NCI-H2227 (cell line): Measurements from ENCODE around the gene ZNF335.
"Not testable (repeated sequence)": the region's sequence is repeated elsewhere in the genome, so short reads cannot be mapped to it uniquely, and the experiment has no call there.

Source experiments
- DNase-seq: peaks from one replicate; lab custom pipeline; 2025; ENCODE audit not compliant: unreplicated experiment; lab: John Stamatoyannopoulos, UW

The ZNF335 gene

DNA sequence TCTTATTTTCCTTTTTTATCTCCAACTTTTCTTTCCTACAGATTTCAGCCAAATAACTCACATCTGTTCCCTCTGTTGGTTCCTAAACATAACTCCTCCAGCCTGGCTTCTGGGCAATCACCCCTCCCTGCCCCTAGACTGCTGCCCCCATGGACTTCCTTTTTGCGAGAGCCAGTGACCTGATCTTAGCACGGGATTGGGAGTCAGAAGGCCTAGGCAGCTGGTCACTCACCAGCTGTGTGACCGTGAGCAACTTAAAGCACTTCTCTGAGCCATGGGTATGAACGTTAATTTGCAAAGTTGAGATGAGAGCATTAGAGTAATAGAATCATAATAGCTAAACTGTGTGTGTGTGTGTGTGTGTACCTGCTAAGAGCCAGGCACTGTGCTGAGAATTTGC, 32.2 kb upstream of the ZNF335 start:
- no peak for DNase-seq

DNA sequence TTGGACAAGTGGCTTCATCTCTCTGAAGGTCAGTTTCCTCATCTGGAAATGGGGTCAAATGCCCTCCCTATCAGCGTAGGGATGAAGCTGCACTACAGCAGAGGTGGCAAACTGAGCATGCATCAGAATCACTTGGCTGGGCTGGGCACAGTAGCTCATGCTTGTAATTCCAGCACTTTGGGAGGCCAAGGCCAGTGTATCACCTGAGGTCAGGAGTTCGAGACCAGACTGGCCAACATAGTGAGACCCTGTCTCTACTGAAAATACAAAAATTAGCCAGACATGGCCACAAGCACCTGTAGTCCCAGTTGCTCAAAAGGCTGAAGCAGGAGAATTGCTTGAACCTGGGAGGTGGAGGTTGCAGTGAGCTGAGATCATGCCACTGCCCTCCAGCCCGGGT, 30.0 kb upstream of the ZNF335 start:
- DNase-seq = no peak

DNA sequence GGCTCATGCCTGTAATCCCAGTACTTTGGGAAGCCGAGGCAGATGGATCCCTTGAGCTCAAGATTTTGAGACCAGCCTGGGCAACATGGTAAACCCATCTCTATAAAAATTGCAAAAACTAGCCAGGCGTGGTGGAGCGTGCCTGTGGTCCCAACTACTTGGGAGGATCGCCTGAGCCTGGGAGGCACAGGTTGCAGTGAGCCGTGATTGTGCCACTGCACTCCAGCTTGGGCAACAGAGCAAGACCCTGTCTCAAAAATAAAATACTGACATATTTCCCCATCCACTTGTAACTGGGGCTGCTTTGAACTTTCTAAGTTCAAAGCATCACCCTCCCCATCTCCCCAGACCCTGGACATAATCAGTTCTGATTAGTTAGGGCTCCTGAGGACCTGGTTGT, 29.5 kb upstream of the ZNF335 start:
- no peak for DNase-seq

DNA sequence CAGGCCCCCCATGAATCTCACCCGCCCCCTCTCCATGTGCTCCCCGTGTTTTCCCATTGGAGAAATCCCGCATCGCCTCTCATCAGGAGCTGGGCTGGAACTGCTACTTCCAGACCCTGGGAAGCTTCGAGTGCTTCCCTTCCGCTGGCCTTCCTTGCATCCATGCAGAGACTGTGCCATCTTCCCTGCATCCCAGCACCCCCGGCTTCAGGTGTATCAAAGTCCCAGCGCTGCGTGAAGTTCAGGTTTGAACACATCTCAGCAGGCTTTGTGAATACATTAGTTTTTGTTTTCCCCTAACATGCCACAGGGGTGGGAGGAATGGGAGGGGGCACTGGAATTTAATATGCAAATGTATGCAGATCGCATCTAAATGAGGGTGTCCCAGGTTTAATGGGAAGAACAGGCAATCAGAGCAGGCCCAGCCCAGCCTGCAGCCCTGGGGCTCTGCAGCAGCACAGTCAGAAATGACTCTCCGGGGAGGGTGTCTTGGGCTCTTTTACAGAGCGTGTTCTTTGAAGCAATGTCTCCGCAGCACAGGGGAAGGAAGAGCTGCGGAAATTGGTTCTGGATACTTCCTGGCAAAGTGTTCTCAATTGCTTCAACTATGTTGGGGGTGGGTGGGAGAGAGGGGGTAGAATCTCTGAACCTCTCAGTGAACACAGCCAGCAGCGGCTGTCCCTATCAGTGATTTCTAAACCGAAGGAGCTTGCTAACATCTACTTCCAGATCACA, 28.4 kb upstream of the ZNF335 start:
- DNase-seq = peak; percentile 18

DNA sequence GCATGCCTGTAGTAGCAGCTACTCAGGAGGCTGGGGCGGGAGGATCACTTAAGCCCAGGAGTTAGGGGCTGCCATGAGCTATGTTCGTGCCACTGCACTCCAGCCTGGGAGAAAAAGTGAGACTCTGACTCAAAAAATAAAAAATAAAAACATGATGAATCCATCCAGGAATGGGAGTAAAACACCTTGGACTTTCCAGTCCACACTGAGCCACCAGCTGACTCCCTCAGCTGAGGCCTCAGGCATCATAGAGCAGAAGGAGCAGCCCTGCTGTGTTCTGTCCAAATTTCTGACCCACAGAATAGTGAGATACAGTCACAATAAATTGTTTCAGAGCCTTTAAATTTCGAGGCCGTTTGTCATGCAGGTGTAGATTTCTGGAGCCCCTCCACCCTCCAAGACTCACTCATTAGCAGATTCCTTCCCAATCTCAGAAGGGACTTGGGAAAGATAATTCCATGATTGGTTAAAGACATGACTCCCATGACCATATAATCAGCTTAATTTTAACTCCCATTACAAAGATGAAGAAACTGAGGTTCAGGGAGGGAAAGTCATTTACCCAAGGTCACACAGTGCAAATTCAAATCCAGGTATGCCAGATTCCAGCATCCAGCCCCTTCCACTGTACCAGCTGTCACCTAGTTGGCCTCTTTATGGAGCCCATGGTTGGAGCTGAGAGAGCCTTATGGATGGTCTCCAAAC, 27.7 kb upstream of the ZNF335 start:
- DNase-seq = no peak

DNA sequence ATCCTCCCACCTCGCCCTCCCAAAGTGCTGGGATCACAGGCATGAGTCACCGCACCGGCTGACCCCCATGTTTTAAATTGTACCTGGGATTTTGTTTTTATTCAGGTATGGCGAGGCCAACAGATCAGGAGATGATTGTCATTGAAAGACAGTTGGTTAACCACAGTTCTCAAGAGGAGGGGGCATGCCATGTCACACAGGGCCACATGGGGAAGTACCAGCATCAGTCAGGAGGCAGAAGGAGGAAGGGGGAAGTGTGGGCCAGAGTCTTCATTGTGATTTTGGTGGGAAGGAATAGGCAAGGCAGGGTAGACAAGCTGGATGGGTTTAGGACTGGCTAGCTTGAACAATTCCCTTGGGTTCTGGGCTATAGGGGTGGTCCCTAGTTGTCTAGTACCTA, 26.8 kb upstream of the ZNF335 start:
- no peak for DNase-seq

DNA sequence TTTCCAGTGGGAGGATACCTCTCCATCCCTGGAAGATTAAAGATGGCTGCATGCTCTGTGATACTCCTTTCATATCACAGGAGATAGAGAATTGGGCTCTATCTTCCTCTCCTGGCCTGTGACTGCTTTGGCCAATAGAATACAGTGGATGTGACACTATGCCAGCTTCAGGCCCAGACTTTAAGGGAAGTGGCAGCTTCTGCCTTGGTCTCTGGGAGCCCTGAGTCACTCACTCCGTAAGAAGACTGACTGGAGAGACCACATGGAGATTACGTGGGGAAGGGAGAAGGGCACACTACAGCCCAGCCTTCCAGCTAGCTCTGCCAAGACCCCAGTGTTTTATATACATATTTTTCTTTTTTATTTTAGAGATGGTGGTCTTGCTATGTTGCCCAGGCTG, 26.3 kb upstream of the ZNF335 start:
- DNase-seq = no peak

DNA sequence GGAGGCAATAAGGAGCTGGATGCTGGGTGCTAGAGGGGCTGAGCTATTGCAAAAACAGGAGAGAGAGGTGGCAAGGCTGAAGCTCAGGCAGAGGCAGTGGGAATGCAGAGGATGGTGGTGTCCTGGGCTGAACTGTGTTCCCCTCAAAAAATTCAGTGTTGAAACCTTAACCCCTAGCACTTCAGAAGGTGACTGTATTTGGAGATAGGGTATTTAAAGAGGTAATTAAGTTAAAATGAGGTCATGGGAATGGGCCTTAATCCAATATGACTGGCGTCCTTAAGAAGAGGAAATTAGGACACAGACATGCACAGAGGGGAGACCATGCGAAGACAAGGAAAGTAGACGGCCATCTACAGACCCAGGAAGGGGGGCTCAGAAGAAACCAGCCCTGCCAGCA, 25.2 kb upstream of the ZNF335 start:
- DNase-seq = no peak

DNA sequence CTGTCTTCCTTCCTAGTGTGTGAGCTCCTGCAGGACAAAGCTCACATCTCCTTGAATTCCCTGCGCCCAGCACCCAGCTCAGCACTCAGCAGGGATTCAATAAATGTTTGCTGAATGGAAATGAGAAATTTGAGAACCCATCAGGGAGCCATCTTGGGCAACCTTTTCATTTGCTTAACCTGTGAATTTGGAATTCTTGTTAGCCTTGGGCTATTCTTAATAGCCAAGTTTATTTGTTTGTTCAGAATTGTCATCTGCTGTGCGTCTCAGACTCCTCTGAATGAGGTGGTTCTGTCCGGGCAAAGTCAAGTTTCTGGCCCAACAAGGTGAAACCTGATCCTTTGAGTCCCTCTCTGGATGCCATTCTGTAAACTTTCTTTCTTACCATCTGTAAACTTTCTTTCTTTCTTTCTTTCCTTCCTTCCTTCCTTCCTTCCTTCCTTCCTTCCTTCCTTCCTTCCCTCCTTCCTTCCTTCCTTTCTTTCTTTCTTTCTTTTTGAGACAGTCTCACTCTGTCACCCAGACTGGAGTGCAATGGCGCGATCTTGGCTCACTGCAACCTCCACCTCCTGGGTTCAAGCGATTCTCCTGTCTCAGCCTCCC, 23.6 kb upstream of the ZNF335 start:
- DNase-seq = not testable (repeated sequence)

DNA sequence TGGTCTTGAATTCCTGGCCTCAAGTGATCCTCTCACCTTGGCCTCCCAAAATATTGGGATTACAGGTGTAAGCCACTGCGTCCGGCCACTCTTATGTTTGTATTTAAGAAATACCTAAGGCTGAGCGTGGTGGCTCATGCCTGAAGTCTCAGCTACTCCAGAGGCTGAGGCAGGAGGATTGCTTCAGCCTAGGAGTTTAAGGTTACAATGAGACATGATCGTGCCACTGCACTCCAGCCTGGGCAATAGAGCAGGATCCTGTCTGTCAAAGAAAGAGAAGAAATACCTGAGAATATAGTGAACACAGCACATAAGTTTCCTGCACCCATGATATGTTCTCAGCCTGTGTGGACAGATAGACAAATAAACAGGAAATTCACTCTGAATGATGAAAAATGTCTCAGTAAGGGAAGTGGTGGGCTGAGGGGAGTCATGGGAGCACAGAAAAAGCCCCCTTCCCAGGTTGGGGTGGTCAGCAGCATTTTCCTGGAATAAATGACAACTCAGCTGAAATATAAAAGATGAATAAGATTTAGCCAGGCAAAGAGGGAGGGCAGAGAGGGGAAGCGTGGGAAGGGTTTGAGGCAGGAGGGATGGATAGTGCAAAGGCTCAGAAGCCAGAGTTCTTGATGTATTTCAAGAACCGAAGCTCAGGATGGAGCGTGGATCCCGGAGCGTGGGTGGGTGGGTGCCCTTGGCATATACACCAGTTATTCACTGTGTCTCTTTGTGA, 22.9 kb upstream of the ZNF335 start:
- DNase-seq = no peak

DNA sequence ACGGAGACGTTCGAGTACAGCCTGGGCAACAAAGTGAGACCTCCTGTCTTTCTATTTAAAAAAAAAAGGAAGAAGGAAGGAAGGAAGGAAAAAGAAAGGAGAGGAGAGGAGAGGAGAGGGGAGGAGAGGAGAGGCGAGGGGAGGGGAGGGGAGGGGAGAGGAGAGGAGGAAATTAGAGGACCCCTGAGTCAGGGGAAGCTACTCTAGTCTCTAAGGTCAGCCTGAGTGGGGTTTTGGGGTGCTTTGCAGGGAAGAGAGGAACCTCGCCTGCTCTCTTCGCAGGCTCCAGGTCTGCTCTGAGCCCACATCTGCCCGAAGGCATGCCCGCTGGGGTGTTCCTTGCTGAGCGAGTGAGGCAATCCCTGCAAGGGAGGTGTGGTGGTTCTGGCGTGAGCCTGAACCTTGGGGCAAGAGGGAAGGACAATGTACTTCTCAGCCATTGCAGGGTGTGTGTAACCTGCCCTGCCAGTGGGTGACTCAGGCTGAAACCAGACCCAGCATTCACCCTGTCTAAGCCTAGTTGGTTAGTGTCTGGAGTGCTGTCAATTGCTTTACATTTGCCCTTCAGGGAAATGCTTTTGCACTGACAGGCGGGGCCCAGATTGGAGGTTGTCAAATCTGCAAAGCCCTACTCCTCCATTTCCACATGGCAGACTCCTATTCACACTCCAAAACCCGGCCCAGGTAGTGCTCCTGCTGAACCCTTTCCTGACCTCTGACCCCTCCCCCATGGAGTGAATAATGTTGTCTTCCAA, 21.4 kb upstream of the ZNF335 start:
- DNase-seq = peak; percentile 12

DNA sequence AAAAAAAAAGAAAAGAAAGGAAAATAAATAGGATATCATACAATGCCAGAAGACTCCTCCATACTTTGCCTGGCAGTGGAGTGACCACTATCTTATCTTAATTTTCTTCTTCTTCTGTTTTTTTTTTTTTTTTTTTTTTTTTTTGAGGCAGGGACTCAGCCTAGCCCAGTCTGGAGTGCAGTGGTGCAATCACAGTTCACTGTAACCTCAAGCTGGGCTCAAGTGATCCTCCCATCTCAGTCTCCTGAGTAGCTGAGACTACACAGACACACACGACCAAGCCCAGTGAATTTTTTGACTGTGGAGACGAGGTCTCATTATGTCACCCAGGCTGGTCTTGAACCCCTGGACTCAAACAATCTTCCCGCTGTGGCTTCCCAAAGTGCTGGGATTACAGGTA, 19.6 kb upstream of the ZNF335 start:
- no peak for DNase-seq

DNA sequence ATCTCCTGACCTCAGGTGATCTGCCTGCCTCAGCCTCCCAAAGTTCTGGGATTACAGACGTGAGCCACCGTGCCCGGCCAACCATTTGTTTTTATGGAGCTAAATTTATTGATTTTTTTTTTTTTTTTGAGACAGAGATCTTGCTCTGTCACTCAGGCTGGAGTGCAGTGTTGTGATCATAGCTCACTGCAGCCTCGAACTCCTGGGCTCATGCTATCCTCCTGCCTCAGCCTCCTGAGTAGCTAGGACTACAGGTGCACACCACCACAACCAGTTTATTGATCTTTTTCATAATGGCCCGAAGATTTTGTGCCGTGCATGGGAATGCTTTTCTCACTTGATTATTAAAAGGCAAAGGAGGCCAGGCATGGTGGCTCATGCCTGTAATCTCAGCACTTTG, 16.8 kb upstream of the ZNF335 start:
- DNase-seq = not testable (repeated sequence)

DNA sequence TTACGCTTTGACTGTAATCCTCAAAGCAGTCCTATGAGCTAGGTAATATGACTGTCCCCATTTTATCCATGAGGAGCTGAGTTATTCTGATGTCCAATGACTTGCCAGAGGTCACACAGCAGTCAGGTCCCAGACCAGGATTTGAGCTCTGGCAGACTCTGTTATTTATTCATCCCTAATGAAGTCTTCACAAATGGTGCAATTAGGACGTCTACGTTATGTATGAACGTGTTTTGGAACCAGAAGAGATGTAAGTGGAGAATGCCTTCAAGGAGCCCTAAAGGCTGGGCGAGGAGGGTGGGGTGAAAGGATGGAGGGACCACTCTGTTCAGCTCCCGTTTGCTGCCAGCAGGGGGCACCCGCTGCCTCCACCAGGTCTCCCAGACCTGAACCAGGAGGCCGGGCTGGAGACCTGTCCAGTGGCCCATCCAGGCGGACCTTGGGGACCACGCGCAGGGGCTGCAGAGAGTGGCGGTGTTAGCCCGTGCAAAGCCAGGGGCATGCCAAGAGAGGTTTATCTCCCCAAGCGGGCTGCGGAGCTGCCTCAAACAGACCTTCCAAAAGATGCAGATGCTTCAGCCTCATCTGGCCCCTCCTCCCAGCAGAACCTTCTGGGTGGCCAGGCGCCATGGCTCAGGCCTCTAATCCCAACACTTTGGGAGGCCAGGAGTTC, 15.2 kb upstream of the ZNF335 start:
- DNase-seq = peak; percentile 81

DNA sequence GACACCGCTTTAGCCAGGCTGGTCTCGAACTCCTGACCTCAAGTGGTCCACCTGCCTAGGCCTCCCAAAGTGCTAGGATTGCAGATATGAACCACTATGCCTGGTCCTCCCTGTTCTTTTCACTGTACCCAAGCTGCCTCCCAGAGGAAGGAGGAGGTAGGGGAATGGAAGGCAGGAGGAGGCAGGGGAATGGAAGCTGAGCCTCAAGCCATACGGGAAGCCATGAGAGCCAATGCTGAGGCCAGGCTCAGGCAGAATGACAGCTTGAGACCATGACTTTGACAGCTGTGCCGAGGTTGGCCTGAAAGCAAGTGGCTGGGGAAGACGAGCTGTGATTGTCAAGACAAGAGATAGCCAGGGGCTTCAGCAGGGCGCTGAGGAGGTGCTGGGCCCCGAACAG, 13.6 kb upstream of the ZNF335 start:
- no peak for DNase-seq

DNA sequence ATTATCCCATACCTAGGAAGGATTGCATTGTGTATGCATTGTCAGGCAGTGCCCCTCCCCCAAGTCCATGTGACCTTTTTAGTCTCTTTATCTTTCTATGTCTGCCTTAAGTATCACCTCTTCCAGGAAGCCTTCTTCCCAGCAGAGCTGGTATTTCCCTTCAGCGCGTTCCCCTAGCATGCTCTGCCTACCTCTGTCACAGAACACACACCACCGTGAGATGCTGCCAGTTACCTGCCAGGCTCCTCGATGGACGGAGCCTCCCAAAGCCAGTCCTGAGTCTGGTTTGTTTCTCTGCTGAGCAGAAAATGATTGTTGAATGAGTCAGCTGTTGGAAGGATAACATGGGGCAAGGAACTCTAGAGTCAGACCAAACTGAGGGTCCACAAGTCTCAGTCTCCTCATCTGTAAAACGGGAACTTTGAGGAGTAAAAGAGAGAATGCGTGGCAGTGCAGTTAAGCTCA, 11.3 kb upstream of the ZNF335 start:
- DNase-seq = no peak

DNA sequence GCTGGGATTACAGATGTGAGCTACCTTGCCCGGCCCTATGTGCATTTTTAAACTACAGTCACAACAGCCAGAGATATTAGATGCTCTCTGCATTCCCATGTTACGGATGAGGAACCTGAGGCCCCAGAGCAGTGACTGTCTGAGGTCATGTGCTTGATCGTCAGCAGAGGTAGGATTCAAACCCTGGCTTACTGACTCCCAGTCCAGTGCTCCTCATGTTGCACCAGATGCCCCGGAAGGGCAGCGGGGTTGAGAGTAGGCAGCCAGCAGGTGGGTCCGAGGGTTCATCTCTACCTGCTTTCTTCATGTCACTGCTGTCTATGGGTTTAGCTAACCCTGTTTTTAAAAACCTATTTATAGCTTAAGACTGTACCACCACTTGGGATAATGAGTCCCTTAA, 9.3 kb upstream of the ZNF335 start:
- no peak for DNase-seq

DNA sequence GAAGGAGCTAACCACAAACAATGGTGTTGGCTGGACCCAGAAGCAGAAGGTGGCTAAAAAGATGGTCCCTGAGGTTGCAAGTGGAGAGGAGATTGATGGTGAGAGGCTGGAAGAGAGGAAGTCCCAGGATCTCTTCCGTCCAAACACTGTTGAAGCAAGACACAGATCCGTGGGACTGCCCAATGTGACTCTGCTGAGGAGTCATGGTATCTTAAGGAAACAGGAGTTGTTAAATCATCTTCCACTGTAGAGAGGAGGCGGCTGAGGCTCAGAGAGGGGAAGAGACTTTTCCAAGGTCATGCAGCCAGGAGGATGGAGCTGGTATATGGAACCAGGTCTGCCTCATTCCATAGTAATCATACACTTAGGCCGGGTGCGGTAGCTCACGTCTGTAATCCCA, 4.1 kb upstream of the ZNF335 start:
- DNase-seq = no peak

DNA sequence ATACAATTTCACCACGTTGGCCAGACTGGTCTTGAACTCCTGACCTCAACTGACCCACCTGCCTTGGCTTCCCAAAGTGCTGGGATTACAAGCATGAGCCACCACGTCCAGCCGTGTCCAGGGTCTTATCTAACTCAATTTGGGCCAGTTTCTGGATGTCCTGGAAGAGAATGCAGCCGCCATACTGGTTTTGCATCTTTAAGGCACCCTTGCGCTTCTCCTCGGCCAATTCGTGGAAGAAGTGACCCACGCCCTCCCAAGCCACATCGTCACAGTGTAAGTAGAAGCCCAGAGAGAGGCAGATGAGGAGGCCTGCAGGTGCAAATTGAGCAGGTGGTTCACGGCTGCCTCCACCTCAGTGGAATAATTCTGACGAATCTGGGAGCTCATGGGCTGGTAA, 3.7 kb upstream of the ZNF335 start:
- DNase-seq = no peak

DNA sequence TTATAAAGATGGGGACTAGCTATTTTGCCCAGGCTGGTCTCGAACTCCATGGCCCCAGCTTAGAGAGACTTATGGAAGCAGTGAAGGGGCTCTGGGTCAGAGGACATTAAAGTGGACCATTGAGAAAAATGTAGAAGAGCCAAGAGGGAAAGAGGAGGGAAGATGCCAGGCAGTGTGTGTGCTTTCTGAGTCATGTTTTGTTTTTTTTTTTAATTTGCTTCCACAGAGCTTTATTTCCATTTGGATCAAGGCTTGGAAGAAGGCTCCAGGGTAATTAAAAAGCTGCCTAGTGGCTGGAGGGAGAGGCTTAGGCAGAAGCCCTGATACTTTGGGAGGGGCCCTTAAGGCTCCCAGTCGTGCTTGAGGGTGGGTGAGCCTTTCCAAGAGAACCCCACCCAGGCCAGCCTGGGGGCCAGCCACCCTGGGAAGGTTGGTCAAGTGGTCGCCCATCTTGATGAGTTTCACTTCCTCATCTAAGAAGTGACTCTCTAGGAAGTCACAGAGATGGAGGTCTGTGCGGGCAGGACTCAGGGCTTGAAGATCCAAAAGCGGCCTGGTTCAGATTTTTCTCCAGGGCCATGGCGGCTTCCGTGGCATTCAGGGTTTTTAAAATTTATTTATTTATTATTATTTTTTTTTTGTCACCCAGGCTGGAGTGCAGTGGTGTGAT, 3.0 kb upstream of the ZNF335 start:
- no peak for DNase-seq
